PC-3 (cell line): ENCODE results near the gene PPCS. TPM values are rescaled to one million over a fixed set of nuclear protein-coding genes. Genes with fewer than 3 reads are reported as not detected.
A peak's percentile ranks its signal among the peaks of the same experiment; 100 is the strongest.

ENCODE experiments used
- ATAC-seq: fragments of 200-7000 bp; cut with Tn5 transposase; 2 replicates; pipeline ENCODE4 v1.9.1; 2020; ENCODE audit warnings: mild to moderate bottlenecking, moderate library complexity
- BruUV-seq: library from RNA; stranded (reverse); fragments of 400-500 nt; replicated peaks from 2 replicates; lab custom pipeline; 2021; lab: Mats Ljungman, UMichigan
- CTCF ChIA-PET: fragments of 300-600 bp; sonication (Branson Sonifier 250); formaldehyde crosslinking; loops from one replicate; lab custom pipeline; 2022; ENCODE audit warnings: antibody characterized with exemption; lab: Charles Lee
- POLR2A ChIA-PET: fragments of 300-600 bp; sonication (Branson Sonifier 250); formaldehyde crosslinking; loops from one replicate; lab custom pipeline; 2022; ENCODE audit warnings: antibody characterized with exemption; ENCODE audit not compliant: unreplicated experiment; lab: Charles Lee
- DNase-seq: peaks from one replicate; pipeline ENCODE4 v3.0.0-alpha.2; 2015
- H2AFZ ChIP-seq: fragments of 300-600 bp; sonication (generic); 2 replicates; pipeline ENCODE4 v1.6.0; 2016; ENCODE audit warnings: antibody characterized with exemption, low read length
- H3F3A ChIP-seq: fragments of 300-600 bp; sonication (generic); one replicate; pipeline ENCODE4 v1.6.0; 2017; ENCODE audit warnings: antibody characterized with exemption, low read length, control low read depth, mild to moderate bottlenecking; ENCODE audit not compliant: unreplicated experiment
- H3K27ac ChIP-seq: fragments of 300-600 bp; sonication (generic); 2 replicates; pipeline ENCODE4 v1.5.1; 2016; ENCODE audit warnings: mild to moderate bottlenecking, low read length
- H3K27me3 ChIP-seq: fragments of 300-600 bp; sonication (generic); 2 replicates; pipeline ENCODE4 v1.6.1; 2016; ENCODE audit warnings: low read length, mixed read lengths
- H3K36me3 ChIP-seq: fragments of 300-600 bp; sonication (generic); 2 replicates; pipeline ENCODE4 v1.6.1; 2016; ENCODE audit warnings: low read depth, mixed run types, low read length, mixed read lengths
- H3K4me1 ChIP-seq: fragments of 300-600 bp; sonication (generic); 2 replicates; pipeline ENCODE4 v1.5.1; 2016; ENCODE audit warnings: low read length; ENCODE audit not compliant: insufficient read depth
- H3K4me2 ChIP-seq: fragments of 300-600 bp; sonication (generic); 2 replicates; pipeline ENCODE4 v1.6.0; 2016; ENCODE audit warnings: low read length
- H3K4me3 ChIP-seq: fragments of 300-600 bp; sonication (generic); 2 replicates; pipeline ENCODE4 v1.5.1; 2016; ENCODE audit warnings: mild to moderate bottlenecking, low read length, mixed read lengths
- H3K79me2 ChIP-seq: fragments of 300-600 bp; sonication (generic); 2 replicates; pipeline ENCODE4 v1.6.1; 2017; ENCODE audit warnings: low read length, mixed read lengths
- H3K9ac ChIP-seq: fragments of 300-600 bp; sonication (generic); 2 replicates; pipeline ENCODE4 v1.6.0; 2016; ENCODE audit warnings: mild to moderate bottlenecking, low read length
- H3K9me2 ChIP-seq: fragments of 300-600 bp; sonication (generic); replicated peaks from 2 replicates; pipeline ENCODE4 v1.6.1; 2016; ENCODE audit warnings: mixed run types, low read length, mixed read lengths
- H3K9me3 ChIP-seq: fragments of 300-600 bp; sonication (generic); 2 replicates; pipeline ENCODE4 v1.6.1; 2016; ENCODE audit warnings: low read length, mixed read lengths
- H4K20me1 ChIP-seq: fragments of 300-600 bp; sonication (generic); 2 replicates; pipeline ENCODE4 v1.6.1; 2016; ENCODE audit warnings: low read length, mixed read lengths
- EZH2 ChIP-seq: fragments of 300-600 bp; sonication (generic); IDR thresholded peaks from one replicate; pipeline ENCODE4 v1.6.1; 2017; ENCODE audit warnings: antibody characterized with exemption, mild to moderate bottlenecking, low read length; ENCODE audit not compliant: unreplicated experiment
- EZH2phosphoT487 ChIP-seq: fragments of 300-600 bp; sonication (generic); IDR thresholded peaks from 2 replicates; pipeline ENCODE4 v1.6.1; 2018; ENCODE audit warnings: mild to moderate bottlenecking, antibody characterized with exemption, low read length, borderline replicate concordance
- intact Hi-C: fragments of 100-400 bp; cut with micrococcal nuclease; formaldehyde crosslinking; loops from 2 replicates; pipeline ENCODE4 v1.9.0; 2023
- total RNA-seq: library from RNA; depleted of rRNA; stranded (reverse); fragments of >200 nt; gene quantifications from 2 replicates; pipeline ENCODE4 v1.2.3, GENCODE V29; 2014
- TF ChIP-seq, protein P1 (sequence below): fragments of 300-600 bp; sonication (generic); conservative IDR thresholded peaks from 2 replicates; pipeline ENCODE4 v1.5.1; 2017; ENCODE audit warnings: antibody characterized with exemption, low read depth, mild to moderate bottlenecking, low read length

The PPCS gene
- total RNA-seq, 1 experiment from 2014 or later = 56.1 TPM

DNA sequence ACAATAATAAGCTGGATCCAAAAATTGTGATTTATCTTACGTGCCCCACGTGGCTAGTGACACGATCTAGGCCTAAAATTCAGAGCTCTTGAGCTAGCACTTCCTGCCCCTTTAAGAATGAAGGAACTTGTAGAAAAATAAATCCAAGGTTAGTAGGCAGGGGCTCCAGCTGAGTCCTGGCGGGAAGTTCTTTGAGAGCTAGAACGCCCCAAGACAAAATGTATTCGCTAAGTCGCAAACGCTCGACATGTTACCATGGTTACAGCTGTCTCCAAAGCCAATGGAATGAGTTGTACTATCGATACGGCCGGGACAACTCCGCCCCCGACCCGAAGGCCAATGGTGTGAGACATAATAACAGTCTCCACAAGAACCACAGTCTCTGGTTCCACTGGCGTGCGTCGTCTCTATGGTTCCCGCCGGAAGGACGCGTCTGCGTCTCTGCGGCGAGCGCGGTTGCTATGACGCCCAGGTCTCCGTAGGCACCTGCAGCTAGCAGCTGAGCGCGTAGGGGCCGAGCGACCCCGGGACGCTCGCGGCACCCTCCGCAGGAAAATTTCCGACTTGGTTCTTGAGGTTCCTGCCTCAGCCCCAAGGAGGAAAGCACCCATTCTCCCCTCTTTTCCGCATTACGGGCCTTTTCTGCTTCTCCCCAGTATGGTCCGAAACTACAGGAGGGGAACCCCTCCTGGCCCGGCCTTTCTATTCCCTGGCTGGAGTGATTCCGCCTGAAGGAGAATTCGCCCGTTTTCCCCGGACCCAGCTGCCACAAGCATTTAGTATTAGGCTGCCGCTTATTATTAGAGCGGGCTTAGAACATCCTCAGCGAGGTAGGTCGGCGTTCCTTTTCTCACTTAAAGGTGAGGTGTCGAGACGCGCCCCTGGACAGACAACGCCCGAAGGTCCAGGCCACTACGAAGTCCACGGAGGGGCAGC, 6.8 kb downstream of the PPCS start, which contains the start of gene CCDC30:
TSS of gene CCDC30 (plus strand) at position 459 of the 936 bp plus-strand sequence. CDS start 17,266 bp downstream, outside the sequence.
- no peaks in the 10 kb centered on the region for H3K27me3 ChIP-seq
- H3K9me2 ChIP-seq = no peaks in the 10 kb centered on the region
- H4K20me1 ChIP-seq = no peaks in the 10 kb centered on the region
- ATAC-seq = peak; percentile 98
- DNase-seq = peak; percentile 99
- no peaks in the 10 kb centered on the region for H3K9me3 ChIP-seq
- H3K79me2 ChIP-seq = peaks cover 9% of the 10 kb centered on the region; the same call in 1 of the 2 replicates
- peak within 1 kb of the TSS; percentile 39 for H3K9ac ChIP-seq
- ChIA-PET POLR2A (interaction anchor here (0.6 to 0.8 kb wide), 5 partner anchors 70 to 297 kb away, joined by 3 to 18 read pairs (median 5); partner anchors contain the start of gene YBX1), CTCF (no interaction called here)
- TF ChIP-seq, protein P1, sequence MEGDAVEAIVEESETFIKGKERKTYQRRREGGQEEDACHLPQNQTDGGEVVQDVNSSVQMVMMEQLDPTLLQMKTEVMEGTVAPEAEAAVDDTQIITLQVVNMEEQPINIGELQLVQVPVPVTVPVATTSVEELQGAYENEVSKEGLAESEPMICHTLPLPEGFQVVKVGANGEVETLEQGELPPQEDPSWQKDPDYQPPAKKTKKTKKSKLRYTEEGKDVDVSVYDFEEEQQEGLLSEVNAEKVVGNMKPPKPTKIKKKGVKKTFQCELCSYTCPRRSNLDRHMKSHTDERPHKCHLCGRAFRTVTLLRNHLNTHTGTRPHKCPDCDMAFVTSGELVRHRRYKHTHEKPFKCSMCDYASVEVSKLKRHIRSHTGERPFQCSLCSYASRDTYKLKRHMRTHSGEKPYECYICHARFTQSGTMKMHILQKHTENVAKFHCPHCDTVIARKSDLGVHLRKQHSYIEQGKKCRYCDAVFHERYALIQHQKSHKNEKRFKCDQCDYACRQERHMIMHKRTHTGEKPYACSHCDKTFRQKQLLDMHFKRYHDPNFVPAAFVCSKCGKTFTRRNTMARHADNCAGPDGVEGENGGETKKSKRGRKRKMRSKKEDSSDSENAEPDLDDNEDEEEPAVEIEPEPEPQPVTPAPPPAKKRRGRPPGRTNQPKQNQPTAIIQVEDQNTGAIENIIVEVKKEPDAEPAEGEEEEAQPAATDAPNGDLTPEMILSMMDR = no peak
- TF ChIP-seq EZH2 (no peak), EZH2phosphoT487 (no peak)
- peak within 1 kb of the TSS; percentile 91 for H2AFZ ChIP-seq
- peak within 1 kb of the TSS; percentile 85 for H3K4me3 ChIP-seq
- peak within 1 kb of the TSS; percentile 29 for H3K27ac ChIP-seq
- H3F3A ChIP-seq = no peaks in the 10 kb centered on the region
- no TSS peak for BruUV-seq
- H3K36me3 ChIP-seq = no peaks in the 10 kb centered on the region; the same call in 1 of the 2 replicates
- peaks cover 18% of the 10 kb centered on the region for H3K4me1 ChIP-seq
- intact Hi-C loops = loop anchor here (2.0 to 10.0 kb wide), 4 partner anchors 32 to 192 kb away; partner anchors contain the start of gene PPIH
- peak within 1 kb of the TSS; percentile 96 for H3K4me2 ChIP-seq

DNA sequence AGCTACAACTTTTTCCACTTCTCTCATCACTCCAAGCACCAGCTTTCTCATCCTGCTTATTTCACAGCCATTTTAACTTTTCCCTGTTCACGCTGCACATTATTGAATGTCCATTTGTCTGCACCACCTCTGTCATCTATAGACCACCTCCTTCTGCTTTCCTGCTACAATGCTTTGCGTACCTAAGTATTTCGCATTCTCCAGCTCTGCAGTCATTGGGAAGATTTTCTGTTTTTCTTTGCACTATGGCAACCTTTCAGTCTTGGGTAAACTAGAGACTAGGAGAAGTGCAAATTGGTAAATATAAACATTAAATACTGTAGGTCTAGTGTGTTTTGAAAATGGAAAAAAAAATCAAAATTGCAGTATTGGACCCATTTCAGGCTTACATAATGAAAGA, 7.6 kb downstream of the PPCS start:
- intact Hi-C loops = loop anchor here (2.0 to 10.0 kb wide), 4 partner anchors 33 to 191 kb away; partner anchors contain the start of gene PPIH

More for the DNA sequence above, 7.6 kb downstream of the PPCS start:
- peak overlapping the region; percentile 96 for H3K4me2 ChIP-seq
- H3K9me2 ChIP-seq = no peaks in the 10 kb centered on the region
- ChIA-PET POLR2A (interaction anchor here (0.6 kb wide), 1 partner anchor 121 kb away, joined by 5 read pairs; no protein-coding TSS in a partner anchor), CTCF (no interaction called here)
- no peak overlapping the region; the same call in 1 of the 2 replicates for H3K9ac ChIP-seq
- H3K27ac ChIP-seq = no peak overlapping the region
- H3F3A ChIP-seq = no peaks in the 10 kb centered on the region
- peak overlapping the region; percentile 85 for H3K4me3 ChIP-seq
- DNase-seq = no peak
- H2AFZ ChIP-seq = peak overlapping the region; percentile 91
- H3K36me3 ChIP-seq = no peaks in the 10 kb centered on the region; the same call in 1 of the 2 replicates
- no peaks in the 10 kb centered on the region for H3K9me3 ChIP-seq
- ATAC-seq = no peak
- H3K79me2 ChIP-seq = 0 out of 2 replicates have a peak, but pooled peaks cover under 1% of the 10 kb centered on the region
- BruUV-seq = TSS peak; percentile 0
- H3K4me1 ChIP-seq = peaks cover 17% of the 10 kb centered on the region
- H3K27me3 ChIP-seq = no peaks in the 10 kb centered on the region
- H4K20me1 ChIP-seq = no peaks in the 10 kb centered on the region
- no peak for TF ChIP-seq EZH2
- TF ChIP-seq, protein P1 = no peak
- no peak for TF ChIP-seq EZH2phosphoT487
